ENCODE data around the gene BTBD8.

DNA sequence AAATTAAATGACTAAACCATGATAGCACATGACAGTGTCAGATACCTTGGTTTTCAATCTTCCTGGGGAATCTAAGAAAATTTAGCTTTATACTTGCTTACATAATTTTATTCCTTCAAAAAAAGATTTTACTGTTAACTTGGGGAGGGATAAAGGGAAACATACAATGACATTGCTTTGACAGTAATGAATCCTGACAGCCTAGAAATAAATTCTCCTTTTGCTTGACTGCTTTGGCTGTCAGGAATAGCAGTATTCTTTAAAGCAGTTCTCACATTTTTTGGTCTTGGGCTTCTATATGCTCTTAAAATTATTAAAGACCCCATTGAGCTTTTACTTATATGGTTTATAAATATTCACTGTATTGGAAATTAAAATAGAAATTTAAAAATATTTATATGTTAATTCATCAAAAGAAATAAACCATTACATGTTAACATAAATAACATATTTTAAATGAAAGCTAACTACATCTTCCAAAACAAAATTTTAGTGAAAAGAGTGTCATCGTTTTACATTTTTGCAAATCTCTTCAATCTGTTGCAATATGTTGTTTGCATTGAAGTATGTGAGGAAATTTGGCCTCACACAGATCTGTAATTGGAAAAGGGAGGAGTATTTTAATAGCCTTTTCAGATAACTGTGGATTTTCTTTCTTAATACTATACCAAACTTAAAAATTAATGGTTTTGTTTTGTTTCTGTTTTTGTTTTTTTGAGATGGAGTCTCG lies 34.2 kb upstream of the BTBD8 start:
- TF ChIP-seq, protein P1, sequence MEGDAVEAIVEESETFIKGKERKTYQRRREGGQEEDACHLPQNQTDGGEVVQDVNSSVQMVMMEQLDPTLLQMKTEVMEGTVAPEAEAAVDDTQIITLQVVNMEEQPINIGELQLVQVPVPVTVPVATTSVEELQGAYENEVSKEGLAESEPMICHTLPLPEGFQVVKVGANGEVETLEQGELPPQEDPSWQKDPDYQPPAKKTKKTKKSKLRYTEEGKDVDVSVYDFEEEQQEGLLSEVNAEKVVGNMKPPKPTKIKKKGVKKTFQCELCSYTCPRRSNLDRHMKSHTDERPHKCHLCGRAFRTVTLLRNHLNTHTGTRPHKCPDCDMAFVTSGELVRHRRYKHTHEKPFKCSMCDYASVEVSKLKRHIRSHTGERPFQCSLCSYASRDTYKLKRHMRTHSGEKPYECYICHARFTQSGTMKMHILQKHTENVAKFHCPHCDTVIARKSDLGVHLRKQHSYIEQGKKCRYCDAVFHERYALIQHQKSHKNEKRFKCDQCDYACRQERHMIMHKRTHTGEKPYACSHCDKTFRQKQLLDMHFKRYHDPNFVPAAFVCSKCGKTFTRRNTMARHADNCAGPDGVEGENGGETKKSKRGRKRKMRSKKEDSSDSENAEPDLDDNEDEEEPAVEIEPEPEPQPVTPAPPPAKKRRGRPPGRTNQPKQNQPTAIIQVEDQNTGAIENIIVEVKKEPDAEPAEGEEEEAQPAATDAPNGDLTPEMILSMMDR (IDR thresholded peaks at IDR 0.05; ENCODE audit: poor library complexity, severe bottlenecking): no peak
- TF ChIP-seq POLR2AphosphoS5 (IDR thresholded peaks at IDR 0.05): no peak
- TF ChIP-seq EZH2 (IDR thresholded peaks at IDR 0.05; ENCODE audit: borderline replicate concordance, insufficient read depth, low read length, poor library complexity, severe bottlenecking): no peak
- no peak for TF ChIP-seq MXI1 (conservative IDR thresholded peaks at IDR 0.05; ENCODE audit: poor library complexity, severe bottlenecking)

Measured in neural cell (in vitro differentiated cells).